ENCODE measurements around the gene MEIS1.
"Not testable (repeated sequence)": the region's sequence is repeated elsewhere in the genome, so short reads cannot be mapped to it uniquely, and the experiment has no call there.

MEIS1 gene

GRCh38 chr2:66434679-66435548 lies at the start of gene MEIS1:
Gene MEIS1, plus strand, starts transcription at chr2:66435125. Its CDS starts 732 bp downstream, at chr2:66435857.
- DNase-seq (ENCODE audit: low read depth in 2 of 2, low spot score in 1 of 2), result no peak

- DNase-seq (ENCODE audit: low read depth in 2 of 2, low spot score in 1 of 2), result no peak
Observed at GRCh38 chr2:66387016-66387753, 47.7 kb upstream of the MEIS1 start.

GRCh38 chr2:66389651-66390131 lies 45.2 kb upstream of the MEIS1 start:
- no peak for DNase-seq (ENCODE audit: low read depth in 2 of 2, low spot score in 1 of 2)

GRCh38 chr2:66390152-66390551 lies 44.8 kb upstream of the MEIS1 start:
- no peak for DNase-seq (ENCODE audit: low read depth in 2 of 2, low spot score in 1 of 2)

- no peak for DNase-seq (ENCODE audit: low read depth in 2 of 2, low spot score in 1 of 2)
Observed at GRCh38 chr2:66390811-66391210, 44.1 kb upstream of the MEIS1 start.

GRCh38 chr2:66391240-66391639 lies 43.7 kb upstream of the MEIS1 start:
- not testable (repeated sequence) for DNase-seq (ENCODE audit: low read depth in 2 of 2, low spot score in 1 of 2)

- DNase-seq (ENCODE audit: low read depth in 2 of 2, low spot score in 1 of 2), result no peak
Observed at GRCh38 chr2:66405473-66405872, 29.5 kb upstream of the MEIS1 start.

GRCh38 chr2:66408905-66409304 lies 26.0 kb upstream of the MEIS1 start:
- DNase-seq (ENCODE audit: low read depth in 2 of 2, low spot score in 1 of 2), result no peak

GRCh38 chr2:66412874-66413273 lies 22.1 kb upstream of the MEIS1 start:
- no peak for DNase-seq (ENCODE audit: low read depth in 2 of 2, low spot score in 1 of 2)

- no peak for DNase-seq (ENCODE audit: low read depth in 2 of 2, low spot score in 1 of 2)
Observed at GRCh38 chr2:66414896-66415295, 20.0 kb upstream of the MEIS1 start.

- DNase-seq (ENCODE audit: low read depth in 2 of 2, low spot score in 1 of 2), result no peak
Observed at GRCh38 chr2:66418381-66418780, 16.5 kb upstream of the MEIS1 start.

GRCh38 chr2:66421612-66422011 lies 13.3 kb upstream of the MEIS1 start:
- DNase-seq (ENCODE audit: low read depth in 2 of 2, low spot score in 1 of 2), result no peak

- no peak for DNase-seq (ENCODE audit: low read depth in 2 of 2, low spot score in 1 of 2)
Observed at GRCh38 chr2:66423391-66424124, 11.4 kb upstream of the MEIS1 start.

- DNase-seq (ENCODE audit: low read depth in 2 of 2, low spot score in 1 of 2), result no peak
Observed at GRCh38 chr2:66426244-66427111, 8.4 kb upstream of the MEIS1 start.

- no peak for DNase-seq (ENCODE audit: low read depth in 2 of 2, low spot score in 1 of 2)
Observed at GRCh38 chr2:66427300-66427699, 7.6 kb upstream of the MEIS1 start.

- DNase-seq (ENCODE audit: low read depth in 2 of 2, low spot score in 1 of 2), result no peak
Observed at GRCh38 chr2:66428986-66429612, 5.8 kb upstream of the MEIS1 start.

GRCh38 chr2:66429693-66430504 lies 5.0 kb upstream of the MEIS1 start:
- DNase-seq (ENCODE audit: low read depth in 2 of 2, low spot score in 1 of 2), result no peak

- no peak for DNase-seq (ENCODE audit: low read depth in 2 of 2, low spot score in 1 of 2)
Observed at GRCh38 chr2:66430505-66431273, 4.2 kb upstream of the MEIS1 start.

GRCh38 chr2:66431274-66431642 lies 3.7 kb upstream of the MEIS1 start:
- DNase-seq (ENCODE audit: low read depth in 2 of 2, low spot score in 1 of 2), result no peak
